NCI-H128 (cell line): ENCODE results near the gene POGZ.
"Not testable (repeated sequence)": the region's sequence is repeated elsewhere in the genome, so short reads cannot be mapped to it uniquely, and the experiment has no call there.

Experiments used
- DNase-seq: peaks from one replicate; lab custom pipeline; 2025; ENCODE audit not compliant: unreplicated experiment; lab: John Stamatoyannopoulos, UW

POGZ gene

DNA sequence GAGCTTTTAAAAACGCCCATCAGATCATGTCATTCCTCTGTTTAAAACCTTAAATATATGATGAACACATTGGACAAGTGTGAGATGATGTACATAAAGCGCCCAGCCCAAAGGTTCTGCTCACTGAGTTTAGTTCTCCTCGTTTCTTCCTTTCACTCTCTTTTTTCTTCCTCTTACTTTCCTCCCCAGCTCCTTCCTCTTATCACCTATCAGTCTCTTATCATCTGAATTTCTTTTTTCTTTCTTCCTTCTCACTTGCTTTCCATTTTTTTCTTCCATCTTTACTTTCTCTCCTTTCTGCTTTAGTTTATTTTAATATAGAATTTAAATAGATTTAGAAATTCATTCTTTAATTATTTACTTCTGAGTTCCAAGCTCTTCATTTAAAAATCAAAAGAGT is 17.8 kb upstream of the POGZ start:
- DNase-seq = no peak

DNA sequence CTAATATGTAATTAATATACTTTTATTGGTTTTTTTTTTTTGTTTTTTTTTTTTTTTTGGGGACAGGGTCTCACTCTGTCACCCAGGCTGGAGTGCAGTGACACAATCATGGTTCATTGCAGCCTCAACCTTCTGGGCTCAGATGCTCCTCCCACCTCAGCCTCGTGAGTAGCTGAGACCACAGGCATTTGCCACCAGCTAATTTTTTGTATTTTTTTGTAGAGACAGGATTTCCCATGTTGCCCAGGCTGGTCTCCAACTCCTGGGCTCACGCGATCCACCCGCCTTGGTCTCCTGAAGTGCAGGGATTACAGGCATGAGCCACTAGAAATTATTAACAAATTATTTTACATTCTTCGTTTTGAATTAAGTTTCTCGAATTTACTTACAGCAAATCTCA is 16.8 kb upstream of the POGZ start:
- no peak for DNase-seq

DNA sequence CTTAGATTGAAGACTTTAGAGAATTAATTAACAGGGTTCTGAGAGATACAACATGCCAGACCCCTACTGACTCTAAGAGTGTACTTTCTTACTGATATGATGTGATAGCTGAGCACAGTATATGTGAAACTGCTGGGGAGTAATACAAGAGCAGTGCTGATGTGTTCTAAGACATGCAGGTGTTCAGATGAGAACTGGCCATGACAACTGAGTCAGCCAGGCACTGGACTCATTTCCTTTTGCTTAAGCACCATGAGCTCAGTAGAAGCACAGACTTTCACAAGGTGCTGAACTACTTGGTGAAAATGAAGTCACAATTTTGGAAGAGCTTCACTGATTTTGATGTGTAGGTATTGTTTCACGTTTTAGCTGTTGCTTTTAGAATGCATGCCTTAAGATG is 15.9 kb upstream of the POGZ start:
- no peak for DNase-seq

- DNase-seq = no peak
Measured at GRCh38 chr1:151474745-151475144, 15.5 kb upstream of the POGZ start.

DNA sequence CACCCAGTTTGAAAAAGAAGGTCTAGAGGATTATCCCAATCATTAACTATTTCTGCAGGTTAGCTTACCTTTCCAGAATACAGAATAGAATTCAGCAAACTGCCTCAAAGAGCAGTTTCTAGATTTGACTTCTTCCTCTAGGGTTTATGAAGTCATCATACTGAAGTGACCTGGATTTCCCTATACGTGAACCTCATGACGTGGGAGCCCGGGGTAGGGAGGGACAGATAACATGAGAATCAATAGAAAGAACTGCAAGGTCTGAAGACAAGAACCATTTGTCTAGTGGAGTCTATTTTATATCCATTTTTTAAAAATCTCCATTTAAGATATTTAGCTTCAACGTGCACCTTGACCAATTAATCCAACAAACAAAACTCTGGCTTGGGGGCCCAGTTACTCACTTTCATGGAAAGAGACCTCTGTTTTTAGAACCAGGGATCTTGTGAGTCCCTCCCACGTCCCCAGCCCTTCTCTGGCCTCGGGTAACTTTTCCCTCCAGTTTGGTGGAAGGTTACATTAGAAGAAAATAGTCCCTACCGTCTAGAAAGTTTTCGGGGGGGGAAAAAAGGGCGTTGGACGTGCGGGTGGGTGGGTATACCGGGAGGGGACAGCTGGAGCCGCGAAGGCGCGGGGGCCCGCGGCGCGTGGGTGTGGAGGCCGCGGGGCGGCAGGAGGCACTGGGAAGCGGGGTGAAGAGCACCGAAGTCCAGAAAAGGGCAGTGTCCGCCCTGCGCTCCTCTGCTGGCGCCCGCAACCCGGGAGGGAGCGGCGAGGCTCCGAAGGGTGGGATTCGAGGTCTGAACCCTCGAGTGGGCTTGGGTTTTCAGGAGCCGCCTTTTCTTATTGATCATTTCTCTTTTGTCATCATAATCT is 13.8 kb upstream of the POGZ start:
- no peak for DNase-seq

GRCh38 chr1:151465026-151465425 is 5.7 kb upstream of the POGZ start:
- DNase-seq = no peak

DNA sequence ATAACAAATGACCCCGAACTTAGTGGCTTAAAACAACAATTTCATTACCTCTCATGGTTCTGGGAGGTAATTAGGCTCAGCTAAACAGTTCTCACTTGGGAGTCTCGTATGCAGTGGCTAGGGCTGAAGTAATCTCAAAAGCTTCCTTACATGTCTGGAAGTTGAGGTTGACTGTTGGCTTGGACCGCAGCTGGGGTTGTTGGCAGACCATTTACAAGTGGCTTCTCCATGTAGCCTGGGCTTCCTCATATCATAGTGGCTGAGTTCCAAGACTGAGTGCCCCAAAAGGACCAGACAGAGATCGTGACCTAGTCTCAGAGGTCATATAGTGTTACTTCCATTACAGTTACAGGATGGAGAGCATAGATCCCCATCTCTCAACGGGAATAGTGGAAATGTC is 2.4 kb upstream of the POGZ start:
- no peak for DNase-seq

GRCh38 chr1:151458802-151459330 is 428 bp downstream of the POGZ start:
- peak; percentile 37 for DNase-seq

GRCh38 chr1:151457911-151458801 is 1.1 kb downstream of the POGZ start:
- peak; percentile 29 for DNase-seq

DNA sequence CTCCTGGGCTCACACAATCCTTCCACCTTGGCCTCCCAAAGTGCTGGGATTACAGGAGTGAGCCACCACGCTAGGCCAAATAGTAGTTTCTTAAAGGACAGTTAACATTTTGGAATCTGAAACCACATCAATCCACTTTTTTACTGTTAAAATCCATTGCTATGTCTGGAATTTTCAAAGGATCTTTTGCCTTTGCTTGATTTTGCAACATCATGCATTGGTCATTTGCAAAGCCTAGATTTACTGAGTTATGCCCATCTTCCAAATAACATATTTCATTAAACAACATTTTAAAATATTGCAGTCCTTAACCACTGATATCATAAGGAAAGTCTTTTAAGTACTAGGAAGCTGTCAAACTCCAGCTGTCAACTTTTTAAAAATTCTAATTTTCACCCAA is 3.3 kb downstream of the POGZ start:
- no peak for DNase-seq

GRCh38 chr1:151455231-151455630 is 4.1 kb downstream of the POGZ start:
- DNase-seq = no peak

DNA sequence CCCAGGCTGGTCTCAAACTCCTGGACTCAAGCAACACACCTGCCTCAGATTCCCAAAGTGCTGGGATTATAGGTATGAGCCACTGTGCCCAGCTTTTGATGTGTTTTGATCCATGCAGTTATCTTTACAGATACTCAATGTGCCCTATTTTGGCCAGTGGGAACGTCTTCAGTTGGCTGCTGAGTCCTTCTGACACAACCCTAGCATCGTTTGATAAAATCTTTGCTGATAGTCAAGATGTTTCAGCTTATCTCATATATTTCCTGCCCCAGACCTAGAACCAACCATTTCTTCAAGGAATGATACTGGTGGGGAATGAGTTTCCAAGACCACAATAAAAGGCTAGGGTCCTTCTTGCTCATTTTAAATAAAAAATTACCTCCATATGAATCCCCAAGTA is 11.6 kb downstream of the POGZ start:
- no peak for DNase-seq

GRCh38 chr1:151444783-151445177 is 14.5 kb downstream of the POGZ start:
- no peak for DNase-seq

DNA sequence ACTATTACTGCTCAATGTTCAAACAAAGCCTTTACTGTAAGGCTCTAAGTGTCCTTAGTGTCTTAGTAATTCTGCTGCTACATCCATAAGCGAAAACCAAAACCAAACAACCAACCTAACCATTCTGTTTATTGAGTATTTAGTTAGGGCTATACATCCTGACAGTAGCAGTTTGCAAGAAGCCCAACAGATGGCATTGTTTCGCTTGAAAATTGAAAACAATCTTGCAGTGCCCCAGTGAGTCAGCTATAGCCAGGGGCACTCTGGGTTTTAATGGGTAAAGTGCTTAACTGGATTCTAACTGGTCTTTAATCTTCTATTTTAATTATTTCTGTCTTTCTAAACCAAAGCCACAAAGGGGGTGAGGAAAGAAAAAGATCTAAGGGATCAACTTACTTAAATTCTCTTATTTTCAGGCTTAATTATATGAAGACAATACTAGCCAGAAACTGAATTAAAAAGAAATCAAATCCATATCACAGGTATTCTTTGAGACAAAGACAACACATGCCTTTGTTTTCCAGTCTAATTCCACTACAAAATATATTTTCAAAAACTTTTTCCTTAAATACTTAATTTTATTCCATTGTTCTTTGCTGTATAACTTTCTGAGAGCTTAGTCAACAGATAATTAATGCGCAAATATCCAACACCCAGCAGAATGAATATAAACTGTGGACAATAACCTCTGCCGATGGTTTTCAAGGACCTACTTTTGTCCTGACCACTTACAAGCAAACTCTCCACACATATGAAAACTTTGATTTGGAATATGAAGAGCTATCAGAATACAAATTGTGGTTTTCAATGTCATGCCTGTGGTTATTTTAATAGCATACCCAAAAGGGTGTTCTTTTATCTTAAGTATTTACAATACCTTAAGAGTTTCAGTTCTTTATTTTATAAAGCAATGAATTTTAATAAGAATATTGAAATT is 15.2 kb downstream of the POGZ start:
- peak; percentile 42 for DNase-seq

DNA sequence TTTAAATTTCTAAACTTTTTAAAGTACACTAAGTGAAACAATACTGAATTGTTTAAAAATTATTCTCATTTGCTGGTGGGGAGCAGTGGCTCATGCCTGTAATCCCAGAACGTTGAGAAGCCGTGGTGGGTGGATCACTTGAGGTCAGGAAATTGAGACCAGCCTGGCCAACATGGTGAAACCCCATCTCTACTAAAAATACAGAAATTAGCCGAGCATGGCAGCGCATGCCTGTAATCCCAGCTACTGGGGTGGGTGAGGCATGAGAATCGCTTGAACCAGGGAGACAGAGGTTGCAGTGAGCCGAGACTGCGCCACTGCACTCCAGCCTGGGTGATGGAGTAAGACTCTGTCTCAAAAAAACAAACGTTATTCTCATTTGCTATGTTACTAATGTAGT is 21.9 kb downstream of the POGZ start:
- DNase-seq = not testable (repeated sequence)

DNA sequence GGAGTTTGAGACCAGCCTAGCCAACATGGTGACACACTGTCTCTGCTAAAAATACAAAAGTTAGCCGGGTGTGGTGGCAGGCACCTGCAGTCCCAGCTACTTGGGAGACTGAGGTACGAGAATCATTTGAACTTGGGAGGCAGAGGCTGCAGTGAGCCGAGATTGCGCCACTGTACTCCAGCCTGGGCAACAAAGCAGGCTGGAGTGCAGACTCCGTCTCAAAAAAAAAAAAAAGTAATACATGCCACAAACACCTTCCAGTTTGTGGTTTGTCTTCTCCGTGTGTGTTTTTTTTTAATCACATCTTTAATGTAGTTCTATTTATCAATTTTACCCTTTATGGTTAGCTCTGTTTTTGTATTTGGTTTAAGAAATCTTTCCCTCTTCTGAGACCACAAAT is 22.3 kb downstream of the POGZ start:
- DNase-seq = no peak

DNA sequence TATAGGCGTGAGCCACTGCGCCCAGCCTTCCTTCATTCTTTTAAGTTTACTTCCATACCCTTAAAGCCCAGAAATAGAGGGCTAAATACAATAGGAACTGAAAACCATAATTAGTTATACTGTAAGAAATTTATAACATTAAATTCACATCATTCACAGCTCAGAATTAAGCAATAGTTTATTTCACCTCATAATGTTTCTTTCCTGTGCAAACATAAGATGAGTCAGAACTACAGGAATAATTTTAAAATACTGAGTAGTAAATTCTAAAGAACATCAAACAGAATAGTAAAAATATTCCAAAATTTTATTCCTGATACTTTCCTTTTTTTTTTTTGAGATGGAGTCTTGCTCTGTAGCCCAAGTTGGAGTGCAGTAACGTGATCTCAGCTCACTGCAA is 24.1 kb downstream of the POGZ start:
- DNase-seq = no peak

DNA sequence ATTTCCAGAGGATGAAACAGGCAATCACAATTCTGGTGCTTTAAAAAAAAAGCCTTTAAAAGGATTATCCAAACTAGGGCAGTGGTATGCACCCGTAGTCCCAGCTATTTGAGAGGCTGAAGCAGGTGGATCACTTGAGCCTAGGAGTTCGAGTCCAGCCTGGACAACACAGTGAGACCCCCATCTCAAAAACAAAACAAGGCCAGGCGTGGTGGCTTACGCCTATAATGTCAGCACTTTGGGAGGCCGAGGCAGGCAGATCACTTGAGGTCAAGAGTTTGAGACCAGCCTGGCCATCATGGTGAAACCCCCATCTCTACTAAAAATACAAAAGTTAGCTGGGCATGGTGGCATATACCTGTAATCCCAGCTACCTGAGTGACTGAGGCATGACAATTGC is 25.5 kb downstream of the POGZ start:
- not testable (repeated sequence) for DNase-seq

- DNase-seq = no peak
Measured at GRCh38 chr1:151428068-151428467, 31.2 kb downstream of the POGZ start.

DNA sequence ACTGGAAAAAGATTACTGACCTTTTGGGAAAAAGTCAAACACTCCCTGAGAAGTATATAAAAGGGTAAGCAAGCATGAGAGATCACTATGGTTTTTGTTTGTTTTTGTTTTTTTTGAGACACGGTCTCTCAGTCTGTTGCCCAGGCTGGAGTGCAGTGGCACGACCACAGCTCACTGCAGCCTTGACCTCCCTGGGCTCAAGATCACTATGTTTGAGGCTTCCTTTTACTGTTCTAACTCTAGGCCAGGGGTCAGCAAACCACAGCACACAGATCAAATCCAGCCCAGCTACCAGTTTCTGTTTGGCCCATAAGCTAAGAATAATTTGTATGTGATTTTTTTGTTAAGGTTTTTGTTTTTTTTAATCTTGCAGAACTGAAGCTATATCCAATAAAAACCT is 34.2 kb downstream of the POGZ start:
- DNase-seq = no peak

DNA sequence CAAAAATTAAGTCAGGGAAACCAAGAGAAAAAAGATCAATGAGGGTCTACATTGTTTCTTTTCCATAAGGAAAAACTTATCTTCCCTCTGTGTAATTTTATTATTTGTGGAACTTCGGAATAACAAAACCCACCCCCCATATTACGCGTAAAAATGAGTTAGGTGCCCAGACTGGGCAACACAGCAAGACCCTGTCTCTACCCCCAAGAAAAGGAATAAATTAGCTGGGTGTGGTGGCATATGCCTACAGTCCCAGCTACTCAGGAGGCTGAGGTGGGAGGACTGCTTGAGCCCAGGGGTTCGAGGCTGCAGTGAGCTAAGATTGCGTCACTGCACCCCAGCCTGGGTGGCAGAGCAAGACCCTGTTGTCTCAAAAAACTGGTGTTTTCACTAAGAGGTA is 39.5 kb downstream of the POGZ start:
- no peak for DNase-seq
